Measurements from ENCODE around the gene SLC9A3. TPM values are rescaled to one million over a fixed set of nuclear protein-coding genes. Genes with fewer than 3 reads are reported as not detected.
A peak's percentile ranks its signal among the peaks of the same experiment; 100 is the strongest.

The SLC9A3 gene
- total RNA-seq, 2 donors from 2014 or later, result 1.6 to 2.2 TPM

DNA sequence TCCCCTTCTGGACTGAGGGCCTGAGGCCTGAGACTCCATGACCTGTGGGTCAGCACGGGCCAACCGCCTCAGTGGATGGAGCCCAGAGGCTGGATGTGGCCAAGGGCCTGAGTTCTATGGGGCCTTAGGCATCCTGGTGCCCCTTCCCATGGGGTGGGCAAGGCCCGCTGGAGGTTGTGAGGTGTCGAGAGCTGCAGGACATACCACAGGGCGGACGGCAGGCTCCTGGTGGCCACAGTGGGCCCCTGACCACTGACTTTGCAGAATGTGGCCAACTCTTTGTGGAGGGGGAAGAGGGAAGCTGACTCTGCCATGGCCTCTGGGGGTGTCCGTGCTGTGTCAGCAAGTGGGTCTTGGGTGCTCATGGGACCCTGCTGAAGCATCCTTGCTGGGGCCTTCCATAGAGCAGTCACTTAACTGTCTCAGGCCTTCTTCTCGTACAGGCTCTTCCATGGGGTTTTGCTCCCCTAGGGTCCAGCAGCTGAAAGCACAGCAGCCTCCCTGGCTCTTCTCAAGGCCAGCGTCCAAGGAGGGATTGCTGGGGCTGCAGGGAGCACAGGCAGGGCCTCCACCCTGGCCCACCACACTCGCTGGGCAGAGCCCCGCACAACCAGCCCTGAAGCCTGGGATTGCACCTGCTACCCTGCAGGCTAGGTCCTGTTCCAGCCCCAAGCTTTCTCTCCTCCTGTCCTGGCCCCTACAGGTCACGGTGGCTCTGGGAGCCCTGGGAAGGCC is 21.6 kb upstream of the SLC9A3 start:
- Mint-ChIP-seq H3K27ac (no peak overlapping the region), H3K4me3 (peak overlapping the region; percentile 5), H3K4me1 (no peaks in the 10 kb centered on the region), H3K27me3 (peaks cover 24% of the 10 kb centered on the region), H3K9me3 (no peaks in the 10 kb centered on the region), H3K36me3 (ENCODE audit: low read depth) (no peaks in the 10 kb centered on the region)
- ATAC-seq (replicated peaks), result no peak

DNA sequence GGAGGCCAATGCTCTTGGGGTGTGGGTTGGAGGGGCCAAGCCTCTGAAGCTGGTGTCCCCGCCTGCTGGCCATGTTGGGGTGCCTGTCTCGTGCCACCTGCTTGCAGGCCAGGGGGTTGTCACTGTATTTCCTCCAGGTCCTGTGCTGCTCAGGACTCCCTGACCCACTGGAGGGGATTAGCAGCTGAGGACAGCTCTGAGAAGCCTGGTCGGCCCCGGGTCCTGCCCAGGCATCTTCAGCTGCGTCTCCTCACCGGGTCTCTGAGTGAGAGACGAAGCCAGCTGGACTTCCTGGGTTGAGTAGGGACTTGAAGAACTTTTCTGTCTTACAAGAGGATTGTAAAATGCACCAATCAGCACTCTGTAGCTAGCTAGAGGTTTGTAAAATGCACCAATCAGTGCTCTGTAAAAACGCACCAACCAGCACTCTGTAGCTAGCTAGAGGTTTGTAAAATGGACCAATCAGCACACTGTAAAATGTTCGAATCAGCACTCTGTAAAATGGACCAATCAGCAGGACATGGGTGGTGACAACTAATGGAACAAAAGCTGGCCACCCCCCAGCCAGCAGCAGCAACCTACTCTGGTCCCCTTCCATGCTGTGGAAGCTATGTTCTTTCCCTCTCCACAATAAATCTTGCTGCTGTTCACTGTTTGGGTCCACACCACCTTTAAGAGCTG is 20.6 kb upstream of the SLC9A3 start:
- no peak overlapping the region for H3K27ac Mint-ChIP-seq
- peaks cover 17% of the 10 kb centered on the region for H3K27me3 Mint-ChIP-seq
- ATAC-seq (replicated peaks), result no peak
- H3K4me1 Mint-ChIP-seq, result no peaks in the 10 kb centered on the region
- H3K4me3 Mint-ChIP-seq, result peak overlapping the region; percentile 58
- H3K9me3 Mint-ChIP-seq, result no peaks in the 10 kb centered on the region
- no peaks in the 10 kb centered on the region for H3K36me3 Mint-ChIP-seq (ENCODE audit: low read depth)

DNA sequence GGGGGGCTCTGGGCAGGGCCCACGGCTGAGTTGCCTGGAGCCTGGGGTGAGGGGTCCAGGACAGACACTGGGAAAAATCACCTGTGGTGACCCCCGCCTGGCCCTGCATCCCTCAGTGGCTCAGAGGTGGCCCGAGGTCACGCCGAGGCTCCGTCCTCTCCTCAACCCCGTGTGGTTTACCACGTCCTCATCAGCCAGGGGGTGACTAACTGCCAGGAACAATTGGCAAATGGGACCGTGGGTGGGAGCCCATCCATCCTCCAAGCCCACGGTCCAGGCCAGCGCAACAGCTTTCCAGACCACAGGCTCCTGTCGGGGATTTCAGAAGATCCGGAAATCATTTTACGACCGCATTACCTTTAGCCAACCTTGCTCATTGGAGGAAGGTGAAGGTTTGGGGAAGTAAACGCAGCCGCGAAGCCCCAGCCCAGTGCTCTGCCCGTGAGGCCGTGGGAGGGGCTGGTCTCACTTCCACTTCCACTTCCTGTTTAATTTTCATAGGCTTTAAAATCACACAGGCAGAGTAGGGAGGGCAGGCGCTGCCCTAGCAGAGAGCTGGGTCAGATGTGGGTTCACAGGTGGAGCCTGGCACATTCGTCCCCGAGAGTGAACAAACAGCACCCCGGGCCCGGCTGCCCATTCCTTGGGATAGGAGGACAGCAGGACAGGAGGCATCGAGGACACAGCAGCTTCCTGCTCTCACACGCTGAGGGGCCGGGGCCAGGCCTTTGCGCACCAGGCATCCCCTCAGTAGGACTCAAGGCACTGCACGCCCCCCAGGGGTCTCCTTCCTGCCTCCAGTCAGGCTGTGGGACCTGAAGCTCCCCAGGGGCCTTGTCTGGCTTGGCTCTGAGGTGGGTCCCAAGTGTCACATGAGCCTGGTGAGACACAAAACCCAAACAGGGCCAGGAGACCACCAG is 19.8 kb upstream of the SLC9A3 start:
- no peaks in the 10 kb centered on the region for H3K9me3 Mint-ChIP-seq
- peak overlapping the region; percentile 80 for H3K27ac Mint-ChIP-seq
- peak overlapping the region; percentile 58 for H3K4me3 Mint-ChIP-seq
- H3K27me3 Mint-ChIP-seq, result peaks cover 14% of the 10 kb centered on the region
- H3K4me1 Mint-ChIP-seq, result no peaks in the 10 kb centered on the region
- H3K36me3 Mint-ChIP-seq (ENCODE audit: low read depth), result no peaks in the 10 kb centered on the region
- ATAC-seq (replicated peaks), result peak; percentile 87

DNA sequence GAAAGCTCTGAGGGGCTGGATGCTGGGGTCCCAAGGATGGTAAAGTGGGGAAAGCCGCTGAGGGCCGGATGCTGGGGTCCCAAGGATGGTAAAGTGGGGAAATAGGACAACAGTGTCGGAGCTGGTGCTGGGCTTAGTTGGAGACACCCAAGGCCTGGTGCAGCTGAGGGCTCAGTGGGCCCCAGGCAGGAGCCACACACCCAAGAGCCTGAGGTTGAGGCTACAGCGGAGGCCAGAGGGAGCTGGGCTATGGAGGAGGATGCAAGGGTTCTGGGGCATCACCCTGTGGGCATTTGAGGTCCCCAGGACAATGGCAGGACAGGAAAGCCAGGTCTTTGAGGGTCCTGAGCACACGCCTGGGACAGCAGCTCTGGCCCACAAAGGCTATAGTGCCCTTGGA is 19.1 kb upstream of the SLC9A3 start:
- peak overlapping the region; percentile 80 for H3K27ac Mint-ChIP-seq
- no peaks in the 10 kb centered on the region for H3K4me1 Mint-ChIP-seq
- H3K27me3 Mint-ChIP-seq, result peaks cover 10% of the 10 kb centered on the region
- no peaks in the 10 kb centered on the region for H3K36me3 Mint-ChIP-seq (ENCODE audit: low read depth)
- peak; percentile 33 for ATAC-seq (replicated peaks)
- H3K4me3 Mint-ChIP-seq, result peak overlapping the region; percentile 58
- no peaks in the 10 kb centered on the region for H3K9me3 Mint-ChIP-seq

DNA sequence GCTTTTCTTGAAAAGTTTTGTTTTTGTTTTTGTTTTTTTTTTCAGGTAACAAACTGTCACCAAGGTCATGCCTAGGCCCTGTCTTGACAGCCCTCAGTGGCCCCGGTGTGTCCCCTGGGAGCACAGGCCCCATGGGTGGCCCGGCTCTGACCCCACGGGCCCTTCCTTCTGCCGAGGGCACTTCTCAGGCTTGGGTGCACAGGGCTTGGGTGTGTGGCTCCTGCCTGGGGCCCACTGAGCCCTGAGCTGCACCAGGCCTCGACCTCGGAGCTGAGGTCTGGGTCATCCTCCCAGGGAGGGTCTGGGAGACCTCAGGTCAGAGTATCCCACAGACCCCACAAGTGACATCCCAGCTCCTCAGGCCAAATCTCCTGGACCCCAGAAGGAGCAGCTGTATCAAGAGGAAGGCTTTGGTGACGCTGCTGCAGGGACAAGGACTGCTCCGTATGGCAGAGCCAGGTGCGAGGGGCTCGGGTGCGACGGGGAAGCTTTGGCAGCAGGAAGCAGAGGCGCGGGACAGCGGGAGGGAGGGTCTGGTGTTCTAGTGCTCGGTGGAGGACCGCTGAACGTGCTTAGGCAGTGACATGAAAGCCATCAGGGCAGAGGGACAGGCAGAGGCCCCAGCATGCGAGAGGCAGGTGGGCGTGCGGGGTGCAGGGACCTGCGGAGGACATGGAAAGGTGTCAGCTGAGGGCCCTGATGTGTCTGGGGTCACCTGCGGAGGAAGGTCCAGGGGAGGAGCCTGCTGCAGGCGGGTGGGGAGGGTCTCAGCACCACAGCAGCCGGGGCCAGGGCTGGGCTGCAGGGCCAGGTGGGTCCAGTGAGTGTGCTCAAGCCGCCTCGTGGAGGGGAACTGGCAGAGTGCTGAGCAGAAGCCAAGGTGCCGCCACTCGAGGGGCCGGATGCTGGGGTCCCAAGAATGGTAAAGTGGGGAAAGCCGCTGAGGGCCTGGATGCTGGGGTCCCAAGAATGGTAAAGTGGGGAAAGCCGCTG is 18.4 kb upstream of the SLC9A3 start:
- Mint-ChIP-seq H3K27ac (peak overlapping the region; percentile 80), H3K36me3 (ENCODE audit: low read depth) (no peaks in the 10 kb centered on the region), H3K9me3 (no peaks in the 10 kb centered on the region), H3K27me3 (peaks cover 3% of the 10 kb centered on the region), H3K4me3 (no peak overlapping the region), H3K4me1 (no peaks in the 10 kb centered on the region)
- no peak for ATAC-seq (replicated peaks)

DNA sequence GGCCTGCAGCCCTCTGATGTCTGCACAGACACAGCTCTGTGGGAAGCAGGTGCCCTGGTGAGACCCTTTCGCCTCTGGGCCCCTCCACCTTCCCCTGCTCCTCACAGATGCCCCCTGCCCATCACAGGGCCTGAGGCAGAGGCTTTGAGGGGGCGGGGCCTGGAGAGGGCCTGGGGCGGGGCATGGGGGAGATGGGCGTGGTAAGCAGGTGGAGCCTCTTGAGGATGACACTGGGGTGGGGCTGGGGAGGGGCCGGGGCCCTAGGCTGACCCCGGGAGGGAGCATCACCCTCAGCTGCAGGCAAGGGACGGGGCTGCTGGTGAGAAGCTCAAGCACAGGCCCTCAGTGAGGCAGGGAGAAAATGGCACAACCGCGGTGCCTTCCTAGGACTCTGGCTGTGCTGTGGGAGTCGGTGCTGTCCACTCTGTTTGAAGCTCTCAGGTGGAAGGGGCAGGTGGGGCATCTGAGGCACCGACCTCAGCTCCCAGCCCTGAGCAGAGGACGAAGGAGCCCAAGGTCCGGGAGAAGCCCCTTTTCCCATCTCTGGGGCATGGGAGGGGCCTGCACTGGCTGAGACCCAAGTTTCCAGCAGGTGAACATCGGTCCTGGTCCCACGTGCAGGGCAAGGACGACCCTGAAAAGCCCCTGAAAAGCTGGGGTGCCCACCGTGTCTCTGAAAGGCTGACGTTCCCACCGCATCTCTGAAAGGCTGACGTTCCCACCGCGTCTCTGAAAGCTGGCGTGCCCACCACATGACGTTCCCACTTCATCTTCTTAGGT is 17.5 kb upstream of the SLC9A3 start:
- H3K27ac Mint-ChIP-seq, result no peak overlapping the region
- H3K4me3 Mint-ChIP-seq, result no peak overlapping the region
- ATAC-seq (replicated peaks), result no peak
- no peaks in the 10 kb centered on the region for H3K9me3 Mint-ChIP-seq
- H3K36me3 Mint-ChIP-seq (ENCODE audit: low read depth), result no peaks in the 10 kb centered on the region
- peaks cover 3% of the 10 kb centered on the region for H3K27me3 Mint-ChIP-seq
- H3K4me1 Mint-ChIP-seq, result no peaks in the 10 kb centered on the region

DNA sequence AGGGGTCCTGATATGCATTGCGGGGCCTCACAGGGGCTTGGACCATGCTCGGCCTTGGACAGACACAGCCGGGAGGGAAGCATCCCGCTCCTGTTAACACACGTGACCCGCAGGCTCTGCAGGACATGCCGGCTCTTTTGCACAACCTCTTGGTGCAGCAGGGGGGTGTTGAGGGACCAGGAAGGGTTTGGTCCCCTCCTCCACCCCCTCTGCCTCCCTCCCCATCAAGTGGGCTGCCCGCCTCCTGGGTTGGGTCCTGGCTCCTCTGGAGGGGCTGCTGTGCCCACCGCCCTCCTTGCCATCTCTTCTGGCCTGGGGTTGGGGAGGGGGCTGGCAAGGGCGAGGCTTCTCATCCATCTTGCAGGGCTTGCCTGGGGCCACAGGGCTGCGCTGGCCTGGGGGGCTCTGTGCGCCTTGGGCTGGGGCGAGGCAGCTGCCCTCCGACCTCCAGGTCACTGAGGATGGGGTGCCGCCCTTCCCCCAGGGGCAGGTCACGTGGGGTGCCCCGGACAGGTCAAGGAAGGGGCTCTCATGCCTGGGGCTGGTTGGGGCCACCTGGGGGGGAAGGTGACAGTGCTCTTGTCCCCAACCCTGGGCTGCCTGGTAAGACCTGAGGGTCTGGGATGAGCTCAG is 16.8 kb upstream of the SLC9A3 start:
- Mint-ChIP-seq H3K27ac (peak overlapping the region; percentile 1), H3K27me3 (peaks cover 8% of the 10 kb centered on the region), H3K36me3 (ENCODE audit: low read depth) (no peaks in the 10 kb centered on the region), H3K4me1 (no peaks in the 10 kb centered on the region), H3K4me3 (no peak overlapping the region), H3K9me3 (no peaks in the 10 kb centered on the region)
- no peak for ATAC-seq (replicated peaks)

DNA sequence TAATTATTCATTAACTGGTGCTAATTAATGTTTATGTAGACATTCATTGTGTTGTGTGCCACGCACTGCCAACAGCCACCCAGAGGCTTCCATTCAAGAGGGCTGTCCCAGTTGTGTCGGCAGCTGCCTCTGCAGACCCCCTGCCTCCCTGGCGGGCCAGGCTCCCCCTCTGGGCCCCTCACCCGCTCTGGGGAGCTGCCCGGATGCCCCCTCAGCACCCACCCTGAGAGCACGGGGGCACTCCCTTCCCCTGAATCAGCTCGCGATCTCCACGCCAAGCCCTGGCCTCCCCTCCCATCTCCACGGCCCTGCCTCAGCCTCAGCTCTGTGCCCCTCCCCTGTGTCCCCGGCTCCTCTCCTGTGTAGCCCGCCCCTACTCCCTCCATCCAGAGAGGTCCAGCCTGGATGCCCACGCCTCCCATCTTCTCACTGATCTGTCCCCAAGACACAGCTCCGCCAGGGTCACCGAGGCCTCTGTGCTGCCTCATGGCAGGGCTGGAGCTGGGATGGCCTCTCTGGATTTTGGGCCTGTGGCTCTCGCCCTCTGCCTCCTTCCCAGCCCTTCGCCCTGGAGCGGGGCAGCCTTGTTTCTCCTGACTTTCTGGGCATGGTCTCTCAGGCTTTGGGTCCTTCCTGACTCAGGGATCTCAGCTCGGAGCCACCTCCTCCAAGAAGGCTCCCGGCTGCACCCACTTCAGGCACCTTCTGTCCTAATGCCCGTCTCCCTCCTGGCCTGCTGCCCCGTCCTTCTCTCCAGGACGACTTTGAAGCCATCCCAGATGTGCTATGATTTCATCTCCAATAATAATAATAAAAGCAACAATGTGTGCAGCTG is 16.0 kb upstream of the SLC9A3 start:
- Mint-ChIP-seq H3K4me3 (no peak overlapping the region), H3K27me3 (peaks cover 8% of the 10 kb centered on the region), H3K9me3 (no peaks in the 10 kb centered on the region), H3K4me1 (no peaks in the 10 kb centered on the region), H3K36me3 (ENCODE audit: low read depth) (no peaks in the 10 kb centered on the region), H3K27ac (peak overlapping the region; percentile 1)
- no peak for ATAC-seq (replicated peaks)

DNA sequence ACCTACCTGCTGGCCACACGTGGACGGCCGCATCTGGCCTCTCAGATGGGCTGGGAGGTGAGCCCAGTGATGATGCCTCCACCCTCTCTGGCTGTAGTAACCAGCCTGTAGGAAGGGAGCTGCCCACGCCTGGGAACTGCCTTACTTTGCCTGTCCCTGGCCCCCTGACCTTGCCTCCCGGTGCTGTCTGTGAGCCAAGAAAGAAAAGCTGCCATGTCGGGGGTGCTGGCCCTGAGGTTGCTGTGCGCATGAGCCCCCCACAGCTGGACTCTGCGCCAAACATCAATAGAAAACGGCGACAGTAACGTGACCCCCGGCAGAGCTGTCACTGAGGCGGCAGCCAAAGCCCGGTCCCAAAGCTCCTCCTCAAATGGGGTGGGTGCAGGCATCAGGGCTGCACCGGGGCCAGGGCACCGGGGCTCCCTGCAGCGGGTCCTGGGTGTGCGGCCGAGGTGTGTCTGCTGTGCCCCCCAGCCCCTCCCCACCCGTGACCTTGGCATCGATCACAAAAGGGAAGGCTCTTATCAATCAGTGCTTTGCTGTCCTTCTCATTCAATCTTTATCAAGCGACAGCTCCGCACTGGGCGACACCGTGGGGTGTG is 15.3 kb upstream of the SLC9A3 start:
- no peaks in the 10 kb centered on the region for H3K36me3 Mint-ChIP-seq (ENCODE audit: low read depth)
- H3K27me3 Mint-ChIP-seq, result peaks cover 8% of the 10 kb centered on the region
- no peak for ATAC-seq (replicated peaks)
- no peaks in the 10 kb centered on the region for H3K9me3 Mint-ChIP-seq
- no peaks in the 10 kb centered on the region for H3K4me1 Mint-ChIP-seq
- no peak overlapping the region for H3K27ac Mint-ChIP-seq
- no peak overlapping the region for H3K4me3 Mint-ChIP-seq

DNA sequence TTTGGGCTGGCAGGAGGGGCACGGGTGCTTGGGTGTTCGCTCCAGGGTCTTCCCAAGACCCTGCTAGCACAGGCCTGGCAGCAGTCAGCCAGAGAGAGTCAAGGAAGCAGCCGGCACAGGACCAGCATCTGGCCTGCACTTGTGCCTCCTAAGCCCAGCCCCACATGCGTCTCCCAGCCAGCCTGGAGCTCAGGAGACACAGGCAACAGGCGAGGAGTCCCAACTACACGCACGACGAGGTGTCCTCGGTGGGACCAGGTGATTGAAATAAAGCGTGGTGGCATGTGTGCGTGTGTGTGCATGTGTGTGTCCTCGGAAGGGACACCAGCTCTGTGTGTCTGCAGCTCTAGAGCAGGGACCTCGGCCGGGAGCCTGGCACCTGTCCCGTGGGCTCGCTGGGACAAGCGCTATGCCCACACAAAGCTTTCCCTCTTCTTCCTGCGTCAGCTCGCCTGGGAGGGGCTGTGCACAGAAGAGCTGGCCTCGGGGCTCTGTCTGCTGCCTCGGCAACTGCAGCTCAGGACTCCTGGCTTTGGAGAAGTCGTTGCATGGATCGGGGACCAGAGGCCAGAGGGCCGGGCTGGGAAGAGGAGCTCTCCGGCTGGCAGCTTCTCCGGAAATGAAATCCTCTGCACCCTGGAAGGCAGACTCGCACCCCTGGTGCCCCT is 14.7 kb upstream of the SLC9A3 start:
- Mint-ChIP-seq H3K27ac (no peak overlapping the region), H3K4me3 (no peak overlapping the region), H3K36me3 (ENCODE audit: low read depth) (no peaks in the 10 kb centered on the region), H3K9me3 (no peaks in the 10 kb centered on the region), H3K27me3 (peaks cover 8% of the 10 kb centered on the region), H3K4me1 (no peaks in the 10 kb centered on the region)
- no peak for ATAC-seq (replicated peaks)

DNA sequence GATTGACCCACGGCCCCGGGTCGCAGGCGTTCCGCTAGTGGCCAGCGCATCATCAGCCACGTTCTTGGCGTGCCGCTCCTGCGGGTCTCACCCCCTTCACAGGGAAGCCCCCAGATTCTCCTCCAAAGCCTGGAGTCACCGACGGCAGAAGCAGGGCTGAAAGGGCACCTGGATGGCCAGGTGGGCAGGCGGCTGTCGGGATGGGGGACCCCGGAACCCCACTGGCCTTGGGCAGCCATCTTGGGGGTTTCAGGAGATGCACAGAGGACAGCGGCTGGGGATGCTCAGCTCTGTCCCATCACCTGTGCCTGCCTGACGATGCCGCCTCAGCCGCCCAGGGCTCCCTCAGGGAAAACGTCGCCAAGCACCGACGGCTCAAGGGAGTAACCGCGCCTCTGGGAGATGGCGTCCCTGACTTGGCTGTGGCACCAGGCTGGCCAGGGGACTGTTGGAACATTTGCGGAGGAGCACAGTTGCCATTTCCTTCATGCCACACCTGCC is 14.1 kb upstream of the SLC9A3 start:
- Mint-ChIP-seq H3K27me3 (peaks cover 8% of the 10 kb centered on the region), H3K4me3 (no peak overlapping the region), H3K9me3 (no peaks in the 10 kb centered on the region), H3K27ac (no peak overlapping the region), H3K4me1 (no peaks in the 10 kb centered on the region), H3K36me3 (ENCODE audit: low read depth) (no peaks in the 10 kb centered on the region)
- no peak for ATAC-seq (replicated peaks)

Measured in activated T-helper 17 cell treated with anti-CD3 and anti-CD28 coated beads, Interleukin-2, amount 50 U/mL, for 72 hours (primary cell).